Measurements from ENCODE around the gene SLC8A3. TPM values are rescaled to one million over a fixed set of nuclear protein-coding genes. Genes with fewer than 3 reads are reported as not detected.

The SLC8A3 gene
- total RNA-seq, 1 donor from 2014 or later: 0.49 TPM

GRCh38 chr14:70029296-70030132 is 159.2 kb downstream of the SLC8A3 start:
- no peak for TF ChIP-seq POLR2A (IDR thresholded peaks at IDR 0.05)
- no peak for TF ChIP-seq CTCF (IDR thresholded peaks at IDR 0.05)
- no peak for TF ChIP-seq POLR2AphosphoS5 (IDR thresholded peaks at IDR 0.05; ENCODE audit: insufficient read depth in 1 of 2, low read depth in 1 of 2)
- Histone ChIP-seq H3K4me1 (no peaks in the 10 kb centered on the region), H3K27ac (no peak overlapping the region), H3K27me3 (no peaks in the 10 kb centered on the region), H3K36me3 (no peaks in the 10 kb centered on the region), H3K4me3 (no peak overlapping the region), H3K9me3 (no peaks in the 10 kb centered on the region)
- intact Hi-C loops (cut with DNase I): no loop called here
- DNase-seq (ENCODE audit: extremely low spot score in 2 of 2): no peak

- DNase-seq (ENCODE audit: extremely low spot score in 2 of 2): no peak
- Histone ChIP-seq H3K4me1 (no peaks in the 10 kb centered on the region), H3K4me3 (no peak overlapping the region), H3K36me3 (no peaks in the 10 kb centered on the region), H3K27ac (no peak overlapping the region), H3K27me3 (no peaks in the 10 kb centered on the region), H3K9me3 (no peaks in the 10 kb centered on the region)
- TF ChIP-seq CTCF (IDR thresholded peaks at IDR 0.05) (peak; percentile 67 to 74 (median 72)), POLR2AphosphoS5 (IDR thresholded peaks at IDR 0.05; ENCODE audit: insufficient read depth in 1 of 2, low read depth in 1 of 2) (no peak)
- intact Hi-C loops (cut with DNase I): loop anchor here (2.0 kb wide), 1 partner anchor 209 kb away; no protein-coding TSS in a partner anchor
These were observed 160.8 kb downstream of the SLC8A3 start for GRCh38 chr14:70027785-70028428.

- Histone ChIP-seq H3K4me1 (peaks cover 5% of the 10 kb centered on the region), H3K9me3 (no peaks in the 10 kb centered on the region), H3K27me3 (no peaks in the 10 kb centered on the region), H3K36me3 (no peaks in the 10 kb centered on the region), H3K27ac (no peak overlapping the region), H3K4me3 (no peak overlapping the region)
- DNase-seq (ENCODE audit: extremely low spot score in 2 of 2): no peak
- no peak for TF ChIP-seq POLR2A (IDR thresholded peaks at IDR 0.05)
- no peak for TF ChIP-seq CTCF (IDR thresholded peaks at IDR 0.05)
- TF ChIP-seq POLR2AphosphoS5 (IDR thresholded peaks at IDR 0.05; ENCODE audit: insufficient read depth in 1 of 2, low read depth in 1 of 2): no peak
- intact Hi-C loops (cut with DNase I): no loop called here
These were observed 164.9 kb downstream of the SLC8A3 start for GRCh38 chr14:70023871-70024270.

- H3K27ac ChIP-seq: no peak overlapping the region
- H3K36me3 ChIP-seq: no peaks in the 10 kb centered on the region
- H3K9me3 ChIP-seq: no peaks in the 10 kb centered on the region
- intact Hi-C loops (cut with DNase I): no loop called here
- no peaks in the 10 kb centered on the region for H3K27me3 ChIP-seq
- H3K4me1 ChIP-seq: peaks cover 14% of the 10 kb centered on the region
- no peak for DNase-seq (ENCODE audit: extremely low spot score in 2 of 2)
- no peak for TF ChIP-seq CTCF (IDR thresholded peaks at IDR 0.05)
- no peak for TF ChIP-seq POLR2A (IDR thresholded peaks at IDR 0.05)
- TF ChIP-seq POLR2AphosphoS5 (IDR thresholded peaks at IDR 0.05; ENCODE audit: insufficient read depth in 1 of 2, low read depth in 1 of 2): no peak
- H3K4me3 ChIP-seq: no peak overlapping the region
These were observed 165.8 kb downstream of the SLC8A3 start for GRCh38 chr14:70022771-70023445.
